ENCODE data around the gene CYP11A1.
A peak's percentile ranks its signal among the peaks of the same experiment; 100 is the strongest.

CYP11A1 gene

GRCh38 chr15:74387621-74388362 is 20.3 kb upstream of the CYP11A1 start:
- no peak for TF ChIP-seq CTCF (IDR thresholded peaks at IDR 0.05; ENCODE audit: control extremely low read depth, extremely low read depth, low read depth, missing control alignments)
- DNase-seq (ENCODE audit: extremely low spot score) = no peak
- ChIA-PET CTCF (interaction anchor here (1.0 to 22.3 kb wide), 8 partner anchors 7 to 51 kb away, joined by 3 to 827 read pairs (median 12); partner anchors contain the start of gene SEMA7A), POLR2A (no interaction called here)

- ChIA-PET POLR2A (no interaction called here), CTCF (interaction anchor here (6.8 to 22.3 kb wide), 3 partner anchors 8 to 49 kb away, joined by 95 to 827 read pairs (median 160); partner anchors contain the start of gene SEMA7A)
- peak; percentile 66 for DNase-seq (ENCODE audit: extremely low spot score)
- TF ChIP-seq CTCF (IDR thresholded peaks at IDR 0.05; ENCODE audit: control extremely low read depth, extremely low read depth, low read depth, missing control alignments) = no peak
Observed at GRCh38 chr15:74387141-74387541, 19.7 kb upstream of the CYP11A1 start.

- ChIA-PET POLR2A (no interaction called here), CTCF (interaction anchor here (2.8 to 22.3 kb wide), 4 partner anchors 8 to 50 kb away, joined by 20 to 827 read pairs (median 128); partner anchors contain the start of gene SEMA7A)
- DNase-seq (ENCODE audit: extremely low spot score) = no peak
- TF ChIP-seq CTCF (IDR thresholded peaks at IDR 0.05; ENCODE audit: control extremely low read depth, extremely low read depth, low read depth, missing control alignments) = no peak
Observed at GRCh38 chr15:74386496-74387140, 19.2 kb upstream of the CYP11A1 start.

GRCh38 chr15:74385733-74386132 is 18.3 kb upstream of the CYP11A1 start:
- DNase-seq (ENCODE audit: extremely low spot score) = no peak
- CTCF ChIA-PET = interaction anchor here (0.9 to 22.3 kb wide), 9 partner anchors 9 to 245 kb away, joined by 3 to 827 read pairs (median 8); partner anchors contain the start of gene SEMA7A
- no peak for TF ChIP-seq CTCF (IDR thresholded peaks at IDR 0.05; ENCODE audit: control extremely low read depth, extremely low read depth, low read depth, missing control alignments)
- POLR2A ChIA-PET = interaction anchor here (1.0 to 2.6 kb wide), 6 partner anchors 8 to 57 kb away, joined by 3 to 19 read pairs (median 6); no protein-coding TSS in a partner anchor

GRCh38 chr15:74384881-74385643 is 17.6 kb upstream of the CYP11A1 start:
- TF ChIP-seq CTCF (IDR thresholded peaks at IDR 0.05; ENCODE audit: control extremely low read depth, extremely low read depth, low read depth, missing control alignments) = no peak
- DNase-seq (ENCODE audit: extremely low spot score) = peak; percentile 85
- CTCF ChIA-PET = interaction anchor here (0.9 to 22.3 kb wide), 13 partner anchors 9 to 517 kb away, joined by 3 to 827 read pairs (median 6); partner anchors contain the start of gene SEMA7A
- POLR2A ChIA-PET = interaction anchor here (0.5 to 2.6 kb wide), 9 partner anchors 9 to 58 kb away, joined by 3 to 19 read pairs (median 4); no protein-coding TSS in a partner anchor

GRCh38 chr15:74384566-74384880 is 17.1 kb upstream of the CYP11A1 start:
- TF ChIP-seq CTCF (IDR thresholded peaks at IDR 0.05; ENCODE audit: control extremely low read depth, extremely low read depth, low read depth, missing control alignments) = no peak
- no peak for DNase-seq (ENCODE audit: extremely low spot score)
- POLR2A ChIA-PET = interaction anchor here (0.5 to 2.6 kb wide), 9 partner anchors 9 to 58 kb away, joined by 3 to 19 read pairs (median 4); no protein-coding TSS in a partner anchor
- CTCF ChIA-PET = interaction anchor here (0.9 to 22.3 kb wide), 13 partner anchors 8 to 517 kb away, joined by 3 to 827 read pairs (median 6); partner anchors contain the start of gene SEMA7A
